Measurements from ENCODE around the gene ACOT8.

DNA sequence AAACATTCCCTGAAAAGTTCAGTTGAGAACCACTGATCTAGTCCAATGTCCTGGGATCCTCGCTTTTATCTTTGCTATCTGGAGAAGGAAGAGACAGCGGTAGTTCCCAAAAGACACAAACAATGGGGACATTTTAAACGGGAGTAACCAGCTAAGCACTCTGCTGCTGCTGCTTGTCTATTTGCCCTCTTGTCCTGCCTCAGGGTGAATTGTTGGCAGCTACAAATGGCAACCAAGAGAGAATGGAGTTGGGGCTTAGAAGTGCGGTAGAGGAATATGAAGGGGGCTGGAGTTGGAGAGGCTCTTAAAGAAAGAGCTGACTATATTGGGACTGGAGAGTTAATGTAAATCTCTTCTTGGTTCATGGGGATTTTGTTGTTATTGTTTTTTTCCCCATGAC is 17.4 kb upstream of the ACOT8 start:
- TF ChIP-seq, protein P1, sequence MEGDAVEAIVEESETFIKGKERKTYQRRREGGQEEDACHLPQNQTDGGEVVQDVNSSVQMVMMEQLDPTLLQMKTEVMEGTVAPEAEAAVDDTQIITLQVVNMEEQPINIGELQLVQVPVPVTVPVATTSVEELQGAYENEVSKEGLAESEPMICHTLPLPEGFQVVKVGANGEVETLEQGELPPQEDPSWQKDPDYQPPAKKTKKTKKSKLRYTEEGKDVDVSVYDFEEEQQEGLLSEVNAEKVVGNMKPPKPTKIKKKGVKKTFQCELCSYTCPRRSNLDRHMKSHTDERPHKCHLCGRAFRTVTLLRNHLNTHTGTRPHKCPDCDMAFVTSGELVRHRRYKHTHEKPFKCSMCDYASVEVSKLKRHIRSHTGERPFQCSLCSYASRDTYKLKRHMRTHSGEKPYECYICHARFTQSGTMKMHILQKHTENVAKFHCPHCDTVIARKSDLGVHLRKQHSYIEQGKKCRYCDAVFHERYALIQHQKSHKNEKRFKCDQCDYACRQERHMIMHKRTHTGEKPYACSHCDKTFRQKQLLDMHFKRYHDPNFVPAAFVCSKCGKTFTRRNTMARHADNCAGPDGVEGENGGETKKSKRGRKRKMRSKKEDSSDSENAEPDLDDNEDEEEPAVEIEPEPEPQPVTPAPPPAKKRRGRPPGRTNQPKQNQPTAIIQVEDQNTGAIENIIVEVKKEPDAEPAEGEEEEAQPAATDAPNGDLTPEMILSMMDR (IDR thresholded peaks at IDR 0.05), result no peak
- TF ChIP-seq POLR2A (IDR thresholded peaks at IDR 0.05), result no peak

All from Peyer's patch (tissue), 4 donors.